HG02588 (cell line): ENCODE measurements around the gene LRRC14B.
"Not testable (repeated sequence)": the region's sequence is repeated elsewhere in the genome, so short reads cannot be mapped to it uniquely, and the experiment has no call there.

Experiments
- ATAC-seq: cut with Tn5 transposase; IDR thresholded peaks from one replicate; pipeline ENCODE4 v1.9.1; 2021; ENCODE audit warnings: mild to moderate bottlenecking, moderate library complexity; ENCODE audit not compliant: unreplicated experiment

Gene LRRC14B

DNA sequence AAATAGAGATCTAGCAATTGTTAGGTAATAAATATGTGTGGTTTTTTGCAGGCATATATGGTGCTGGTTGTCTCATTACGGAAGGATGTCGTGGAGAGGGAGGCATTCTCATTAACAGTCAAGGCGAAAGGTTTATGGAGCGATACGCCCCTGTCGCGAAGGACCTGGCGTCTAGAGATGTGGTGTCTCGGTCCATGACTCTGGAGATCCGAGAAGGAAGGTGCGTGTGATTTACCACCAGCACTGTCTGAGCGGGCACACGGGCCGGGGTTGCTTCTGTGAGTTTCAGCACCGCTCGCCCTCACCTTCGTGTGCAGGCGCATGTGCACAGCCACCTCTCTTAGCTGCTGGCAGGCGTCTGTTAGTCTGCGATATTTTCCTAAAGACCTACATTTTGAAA lies 42.1 kb downstream of the LRRC14B start:
- ATAC-seq = not testable (repeated sequence)

DNA sequence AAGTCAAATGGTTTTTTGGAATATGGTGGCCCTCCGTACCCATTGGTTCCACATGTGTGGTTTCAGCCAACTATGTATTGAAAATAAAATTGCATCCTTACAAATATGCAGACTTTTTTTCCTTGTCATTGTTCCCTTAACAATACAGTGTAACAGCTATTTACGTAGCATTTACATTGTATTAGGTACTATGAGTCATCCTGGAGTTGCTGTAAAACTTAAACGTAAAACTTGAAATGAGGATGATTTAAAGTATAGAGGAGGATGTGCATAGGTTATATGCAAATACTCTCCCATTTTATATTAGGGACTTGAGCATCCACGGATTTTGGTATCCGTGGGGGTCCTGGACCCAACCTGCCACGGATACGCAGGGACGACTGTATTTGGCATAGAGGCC lies 43.2 kb downstream of the LRRC14B start:
- no peak for ATAC-seq

DNA sequence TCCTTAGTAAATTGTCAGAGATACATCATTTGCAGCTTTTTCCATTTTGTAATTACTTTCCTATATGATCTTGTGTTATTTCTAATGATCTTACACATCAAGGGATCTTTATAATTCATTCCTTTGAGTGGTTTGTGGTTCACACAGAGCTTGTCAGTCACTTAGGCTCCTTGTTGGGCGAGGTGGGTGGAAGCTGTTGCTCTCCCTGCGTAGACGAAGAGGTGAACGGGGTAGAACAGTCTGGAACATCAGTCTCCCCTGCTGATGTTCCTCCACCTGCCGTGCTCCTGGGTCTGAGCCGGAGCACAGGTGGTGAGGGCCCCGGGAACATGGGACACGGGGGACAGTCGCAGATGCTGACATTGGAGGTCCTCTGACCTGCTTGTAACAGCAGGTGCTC lies 44.2 kb downstream of the LRRC14B start:
- not testable (repeated sequence) for ATAC-seq

DNA sequence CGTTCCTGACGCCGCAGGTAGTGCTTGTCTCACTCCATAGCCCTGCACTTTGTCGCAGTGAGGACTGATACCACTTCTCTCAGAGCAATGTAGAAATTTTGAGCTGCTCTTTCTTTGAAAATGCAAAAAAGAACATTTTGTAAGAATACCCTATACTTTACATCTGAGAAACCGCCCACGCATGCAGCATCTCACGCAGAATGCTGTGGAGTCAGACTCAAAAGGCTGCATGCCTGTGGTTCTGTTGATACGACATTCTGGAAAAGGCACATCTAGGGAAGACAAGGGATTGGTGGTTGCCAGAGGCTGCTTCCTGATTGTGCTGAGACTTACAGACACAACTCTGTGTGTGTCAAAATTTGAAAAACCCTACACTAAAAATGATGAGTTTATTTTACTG lies 46.6 kb downstream of the LRRC14B start:
- ATAC-seq = not testable (repeated sequence)

DNA sequence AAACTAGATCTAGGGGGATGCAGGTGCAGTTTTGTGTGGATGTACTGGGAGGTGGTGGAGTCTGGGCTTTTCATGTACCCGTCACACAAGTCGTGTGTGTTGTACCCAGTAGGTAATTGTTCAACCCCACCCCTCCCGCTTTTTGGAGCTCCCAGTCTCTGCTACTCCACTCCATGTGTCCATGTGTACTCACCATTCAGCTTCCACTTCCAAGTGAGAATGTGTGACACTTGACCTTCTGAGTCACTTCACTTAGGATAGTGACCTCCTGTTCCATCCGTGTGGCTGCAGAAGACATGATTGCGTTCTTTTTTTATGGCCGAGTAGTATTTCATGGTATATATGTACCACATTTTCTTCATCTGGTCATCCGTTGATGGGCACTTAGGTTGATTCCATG lies 49.3 kb downstream of the LRRC14B start:
- ATAC-seq = not testable (repeated sequence)

DNA sequence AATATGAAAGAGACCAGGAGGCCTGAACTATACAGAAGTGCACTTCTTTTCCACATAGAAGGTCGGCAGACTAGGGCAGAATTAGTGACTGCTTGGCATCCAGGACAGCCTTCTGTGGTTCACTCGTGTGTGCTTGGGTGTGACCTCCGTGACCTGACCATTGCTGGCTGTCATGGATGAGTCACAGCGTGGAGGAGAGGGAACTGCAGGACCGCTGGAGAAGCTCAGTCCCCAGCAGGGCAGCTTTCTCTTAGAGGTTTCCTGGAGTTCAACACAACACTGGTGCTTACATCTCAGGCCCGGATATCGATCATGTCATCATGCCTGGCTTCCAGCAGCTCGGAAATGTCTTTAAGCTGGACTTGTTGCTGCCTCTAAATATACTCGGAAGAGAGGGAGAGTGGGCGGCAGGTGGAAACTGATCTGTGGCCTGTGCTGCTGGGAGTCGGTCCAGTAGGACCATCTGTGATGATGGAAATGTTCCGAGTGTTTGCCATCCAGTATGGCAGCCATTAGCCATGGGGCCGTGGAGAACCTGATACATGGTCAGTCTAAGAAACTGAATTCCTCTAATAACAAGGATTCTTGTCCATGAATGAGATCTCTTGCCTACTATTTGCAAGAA lies 49.9 kb downstream of the LRRC14B start:
- not testable (repeated sequence) for ATAC-seq

DNA sequence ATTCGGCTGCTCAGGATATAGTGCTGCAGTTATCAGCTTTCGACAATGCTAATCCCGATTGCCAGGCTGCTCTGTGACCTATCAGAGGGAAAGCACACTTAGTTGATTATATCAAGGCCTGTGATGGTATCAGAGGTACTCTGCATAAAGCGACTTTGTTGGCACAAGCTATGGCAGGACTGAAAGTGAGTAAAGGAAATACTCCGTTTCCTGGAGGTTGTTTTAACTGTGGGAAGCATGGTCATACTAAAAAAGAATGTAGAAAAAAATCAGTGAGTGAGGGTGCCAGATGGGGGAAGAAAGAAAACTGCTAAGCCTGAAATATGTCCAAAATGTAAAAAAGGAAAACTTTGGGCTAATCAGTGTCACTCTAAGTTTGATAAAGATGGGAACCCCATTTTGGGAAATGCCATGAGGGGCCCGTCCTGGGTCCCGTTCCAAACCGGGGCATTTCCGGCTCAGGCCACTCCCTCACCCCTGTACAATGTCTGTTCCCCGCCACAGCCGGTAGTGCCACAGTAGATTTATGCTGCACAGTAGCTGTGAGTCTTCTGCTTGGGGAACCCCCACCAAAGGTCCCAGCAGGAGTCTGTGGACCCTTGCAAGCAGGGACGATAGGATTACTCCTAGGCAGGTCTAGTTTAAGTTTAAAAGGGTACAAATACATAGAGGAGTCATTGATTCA lies 52.5 kb downstream of the LRRC14B start:
- ATAC-seq = not testable (repeated sequence)

DNA sequence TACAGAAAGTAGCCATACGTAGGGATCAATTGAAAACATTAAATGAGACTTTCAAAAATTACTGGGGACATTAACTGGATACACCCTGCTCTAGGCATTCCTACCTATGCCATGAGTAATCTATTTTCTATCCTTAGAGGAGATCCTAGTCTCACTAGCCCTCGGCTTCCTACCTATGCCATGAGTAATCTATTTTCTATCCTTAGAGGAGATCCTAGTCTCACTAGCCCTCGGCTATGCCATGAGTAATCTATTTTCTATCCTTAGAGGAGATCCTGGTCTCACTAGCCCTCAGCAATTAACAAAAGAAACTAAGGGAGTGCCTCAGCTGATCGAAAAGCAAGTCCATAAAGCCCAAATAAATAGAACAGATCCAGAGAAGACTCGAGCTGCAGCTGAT lies 54.4 kb downstream of the LRRC14B start:
- ATAC-seq = not testable (repeated sequence)
